ENCODE data around the gene CLTC. TPM values are rescaled to one million over a fixed set of nuclear protein-coding genes. Genes with fewer than 3 reads are reported as not detected.

CLTC gene
- total RNA-seq, 4 donors from 2014 or later: 141 to 284 (median 237) TPM

DNA sequence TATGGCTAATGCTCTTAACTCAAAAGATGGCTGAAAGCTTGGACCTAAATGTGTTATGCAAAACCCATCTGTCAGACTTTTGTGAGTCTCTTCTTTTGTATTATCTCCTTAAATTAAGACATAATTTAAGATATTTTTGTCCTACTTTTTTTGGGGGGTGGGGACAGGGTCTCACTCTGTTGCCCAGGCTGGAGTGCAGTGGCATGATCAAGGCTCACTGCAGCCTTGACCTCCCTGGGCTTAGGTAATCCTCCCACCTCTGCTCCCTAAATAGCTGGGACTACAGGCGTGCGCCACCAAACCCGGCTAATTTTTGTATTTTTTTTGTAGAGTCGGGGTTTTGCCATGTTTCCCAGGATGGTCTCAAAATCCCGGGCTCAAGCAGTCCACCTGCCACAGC lies 7.1 kb downstream of the CLTC start:
- TF ChIP-seq, protein P1, sequence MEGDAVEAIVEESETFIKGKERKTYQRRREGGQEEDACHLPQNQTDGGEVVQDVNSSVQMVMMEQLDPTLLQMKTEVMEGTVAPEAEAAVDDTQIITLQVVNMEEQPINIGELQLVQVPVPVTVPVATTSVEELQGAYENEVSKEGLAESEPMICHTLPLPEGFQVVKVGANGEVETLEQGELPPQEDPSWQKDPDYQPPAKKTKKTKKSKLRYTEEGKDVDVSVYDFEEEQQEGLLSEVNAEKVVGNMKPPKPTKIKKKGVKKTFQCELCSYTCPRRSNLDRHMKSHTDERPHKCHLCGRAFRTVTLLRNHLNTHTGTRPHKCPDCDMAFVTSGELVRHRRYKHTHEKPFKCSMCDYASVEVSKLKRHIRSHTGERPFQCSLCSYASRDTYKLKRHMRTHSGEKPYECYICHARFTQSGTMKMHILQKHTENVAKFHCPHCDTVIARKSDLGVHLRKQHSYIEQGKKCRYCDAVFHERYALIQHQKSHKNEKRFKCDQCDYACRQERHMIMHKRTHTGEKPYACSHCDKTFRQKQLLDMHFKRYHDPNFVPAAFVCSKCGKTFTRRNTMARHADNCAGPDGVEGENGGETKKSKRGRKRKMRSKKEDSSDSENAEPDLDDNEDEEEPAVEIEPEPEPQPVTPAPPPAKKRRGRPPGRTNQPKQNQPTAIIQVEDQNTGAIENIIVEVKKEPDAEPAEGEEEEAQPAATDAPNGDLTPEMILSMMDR (IDR thresholded peaks at IDR 0.05; ENCODE audit: low read depth): no peak

DNA sequence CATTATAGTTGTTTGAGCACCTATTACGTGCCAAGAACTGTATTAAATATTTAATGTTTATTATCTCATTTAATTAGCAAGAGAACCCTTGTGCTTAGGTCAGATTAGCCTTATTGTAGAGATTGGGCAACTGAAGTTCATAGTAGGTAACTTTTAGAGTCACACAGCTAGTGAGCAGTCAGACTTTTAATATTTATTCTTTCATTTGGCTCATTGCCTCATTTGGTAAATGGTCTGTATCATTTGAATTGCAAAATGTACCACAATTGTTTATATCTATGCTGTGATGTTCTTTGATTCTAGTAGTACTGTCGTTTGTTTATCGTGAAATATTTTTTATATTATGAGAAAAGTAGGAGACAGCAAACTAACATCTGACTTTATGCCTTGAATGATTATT lies 7.6 kb downstream of the CLTC start:
- TF ChIP-seq, protein P1 (IDR thresholded peaks at IDR 0.05; ENCODE audit: low read depth): no peak

DNA sequence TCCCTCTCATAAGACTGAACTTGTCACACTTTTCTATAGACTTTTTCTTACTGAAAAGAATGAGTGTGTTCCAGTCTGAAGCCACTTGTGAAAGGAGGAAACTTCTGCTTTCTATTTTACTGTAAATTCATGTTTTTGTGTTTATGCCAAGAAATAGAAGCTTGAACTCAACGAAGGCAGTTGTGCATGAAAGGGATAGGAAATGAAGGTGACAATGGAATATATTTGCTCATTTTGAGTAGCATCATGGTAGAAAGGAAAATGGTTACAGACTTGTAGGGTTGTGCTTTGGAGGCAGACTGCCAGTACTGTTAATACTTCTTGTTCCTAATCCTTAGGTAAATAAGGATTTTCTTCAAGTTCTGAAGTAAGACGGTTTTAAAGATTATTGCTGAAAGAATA lies 8.1 kb downstream of the CLTC start:
- TF ChIP-seq, protein P1 (IDR thresholded peaks at IDR 0.05; ENCODE audit: low read depth): no peak

DNA sequence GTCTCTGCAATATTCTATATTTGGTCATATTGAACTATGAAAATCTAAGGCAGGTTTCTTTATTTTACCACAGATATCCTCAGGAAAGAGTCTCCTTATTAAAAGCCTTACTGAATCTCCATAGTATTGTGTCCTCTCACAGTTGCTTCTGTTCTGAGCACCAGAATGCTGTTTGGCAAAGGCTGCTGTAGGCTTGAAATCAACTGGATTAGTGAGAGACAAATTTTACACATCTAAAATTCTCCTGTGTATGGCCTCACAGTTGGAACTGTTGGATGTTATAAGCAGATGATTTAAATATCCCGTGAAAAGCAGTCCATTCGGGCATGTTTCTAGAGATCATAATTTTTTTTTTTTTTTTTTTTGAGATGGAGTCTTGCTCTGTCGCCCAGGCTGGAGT lies 9.5 kb downstream of the CLTC start:
- TF ChIP-seq, protein P1 (IDR thresholded peaks at IDR 0.05; ENCODE audit: low read depth): no peak

DNA sequence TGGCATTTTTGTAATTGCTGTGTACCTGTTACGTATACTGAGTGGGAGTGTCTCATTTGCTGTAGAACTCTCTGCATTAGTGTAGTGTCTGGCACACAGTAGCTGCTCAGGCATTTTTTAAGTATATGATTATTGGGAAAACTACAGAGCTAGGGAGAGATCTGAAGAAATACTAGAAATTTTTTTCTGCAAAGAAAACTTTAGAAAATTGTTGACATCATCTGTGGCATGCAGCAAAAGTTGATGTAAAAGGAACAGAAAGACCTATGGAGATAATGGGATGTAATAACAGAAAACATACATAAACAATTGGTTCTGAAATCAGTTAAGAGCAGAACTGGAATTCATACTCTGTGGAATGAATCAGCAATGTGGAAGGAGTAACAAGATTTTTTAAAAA lies 11.6 kb downstream of the CLTC start:
- TF ChIP-seq, protein P1 (IDR thresholded peaks at IDR 0.05; ENCODE audit: low read depth): no peak

DNA sequence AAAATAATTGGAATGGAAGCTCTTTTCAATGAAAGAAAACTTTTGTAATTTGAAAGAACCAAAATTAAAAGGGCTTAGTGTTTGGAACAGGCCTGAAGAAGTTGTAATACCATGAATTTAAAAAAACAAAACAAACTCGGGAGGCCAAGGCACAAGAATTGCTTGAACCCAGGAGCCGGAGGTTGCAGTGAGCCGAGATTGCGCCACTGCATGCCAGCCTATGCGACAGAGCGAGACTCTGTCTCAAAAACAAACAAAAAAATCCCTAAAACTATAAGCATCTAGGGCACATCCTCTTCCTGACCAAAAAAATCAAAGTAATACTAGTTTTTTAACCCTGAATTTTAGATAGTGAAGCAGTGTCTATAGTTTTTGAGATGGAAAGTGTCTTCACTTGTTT lies 12.7 kb downstream of the CLTC start:
- TF ChIP-seq, protein P1 (IDR thresholded peaks at IDR 0.05; ENCODE audit: low read depth): no peak

DNA sequence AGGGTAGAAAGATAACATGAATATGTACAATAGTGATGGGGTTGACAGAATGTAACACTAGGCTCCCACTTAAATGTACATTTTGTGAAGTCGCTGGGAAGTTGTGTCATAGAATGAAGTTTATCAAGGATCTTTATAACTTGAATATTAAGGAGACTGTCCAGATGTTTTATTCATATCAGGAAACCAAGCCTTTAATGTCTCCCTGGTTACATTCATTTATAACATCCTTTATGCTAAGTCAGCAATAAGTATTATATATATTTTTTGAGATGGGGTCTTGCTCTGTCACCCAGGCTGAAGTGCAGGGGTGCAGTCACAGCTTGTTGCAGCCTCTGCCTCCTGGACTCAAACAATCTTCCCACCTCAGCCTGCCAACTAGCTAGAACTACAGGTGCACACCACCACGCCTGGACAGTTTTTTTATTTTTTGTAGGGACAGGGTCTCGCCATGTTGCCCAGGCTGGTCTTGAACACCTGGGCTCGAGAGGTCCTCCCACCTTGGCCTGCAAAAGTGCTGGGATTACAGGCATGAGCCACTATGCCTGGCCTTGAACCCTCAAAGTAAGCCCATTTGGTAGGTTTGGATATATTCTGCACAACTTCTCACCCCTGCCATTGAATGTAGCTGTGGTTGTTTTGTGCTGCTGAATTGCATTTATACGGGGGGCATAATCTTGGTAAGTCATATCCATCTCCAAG lies 14.1 kb downstream of the CLTC start:
- TF ChIP-seq, protein P1 (IDR thresholded peaks at IDR 0.05; ENCODE audit: low read depth): no peak
